ENCODE data around the gene ACVRL1. TPM values are rescaled to one million over a fixed set of nuclear protein-coding genes. Genes with fewer than 3 reads are reported as not detected.

The ACVRL1 gene
- total RNA-seq, 1 experiment from 2014 or later = not detected

DNA sequence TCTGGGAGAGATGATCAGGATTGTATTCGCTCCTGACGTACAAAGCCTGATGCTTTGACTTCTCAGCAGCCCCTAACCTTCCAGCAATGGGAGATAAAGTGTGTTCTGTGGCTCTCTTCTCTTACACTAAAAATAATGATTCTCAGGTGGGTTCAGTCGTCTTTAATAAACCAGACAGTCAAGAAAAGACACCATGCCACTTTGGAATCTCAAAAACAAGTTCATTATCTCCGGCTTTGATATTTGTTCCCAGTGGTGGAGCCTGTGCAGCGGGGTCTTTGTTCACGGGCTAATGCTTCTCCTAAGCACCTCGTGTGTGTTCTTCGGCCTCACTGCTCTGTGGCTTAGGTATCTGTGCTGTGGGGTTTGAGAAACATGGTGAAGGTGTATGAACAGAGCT is 45.8 kb downstream of the ACVRL1 start:
- H3K79me1 ChIP-seq (ENCODE audit: insufficient read depth, low read depth, low read length, poor library complexity, severe bottlenecking) = no peaks in the 10 kb centered on the region
- H4K20me1 ChIP-seq (ENCODE audit: control insufficient read depth, insufficient read depth, insufficient read length) = no peaks in the 10 kb centered on the region
- H3K9me3 ChIP-seq (ENCODE audit: control insufficient read depth, low read depth, low read length) = no peaks in the 10 kb centered on the region
- H2AFZ ChIP-seq (ENCODE audit: low read length) = no peak overlapping the region
- no peak overlapping the region for H3K9ac ChIP-seq (ENCODE audit: extremely low read depth, insufficient read length, low read length)
- H3K27me3 ChIP-seq (ENCODE audit: insufficient read depth, low read length) = peaks cover 19% of the 10 kb centered on the region; the same call in 1 of the 2 replicates
- DNase-seq = no peak
- H3K4me1 ChIP-seq (ENCODE audit: insufficient read depth, low read length) = no peaks in the 10 kb centered on the region
- H4K91ac ChIP-seq (ENCODE audit: insufficient read length, low read depth, low read length) = no peak overlapping the region
- H2AK5ac ChIP-seq (ENCODE audit: insufficient read length, low read length) = no peak overlapping the region
- H2BK15ac ChIP-seq (ENCODE audit: low read depth, low read length) = no peak overlapping the region
- no peak for TF ChIP-seq CTCF (conservative IDR thresholded peaks at IDR 0.05)
- H3K27ac ChIP-seq (ENCODE audit: insufficient read length, low read depth, low read length) = no peak overlapping the region
- no peak overlapping the region for H3K56ac ChIP-seq (ENCODE audit: insufficient read length, low read depth, low read length)
- H3K4me1 Mint-ChIP-seq = peaks cover 11 to 20% of the 10 kb centered on the region in 2 experiments
- no peak overlapping the region for H4K8ac ChIP-seq (replicated peaks; ENCODE audit: insufficient read length, low read depth, low read length)
- H3K27me3 Mint-ChIP-seq (ENCODE audit: low read depth) = peaks cover 48% of the 10 kb centered on the region
- no CpG with 5 or more reads among the region's 8 CpGs for WGBS (ENCODE audit: extremely low coverage, insufficient read length, low lambda C conversion rate)
- no peak overlapping the region for H3T11ph ChIP-seq (ENCODE audit: low read length)
- no peak overlapping the region for H2BK20ac ChIP-seq (ENCODE audit: low read depth, low read length, poor library complexity, severe bottlenecking)
- no peaks in the 10 kb centered on the region; a peak in 2 of 7 replicates for H3K36me3 Mint-ChIP-seq (ENCODE audit: insufficient read depth in 1 of 3, low read depth in 3 of 3)
- no peak overlapping the region for H2BK120ac ChIP-seq (ENCODE audit: low read depth, low read length, poor library complexity, severe bottlenecking)
- H3K23me2 ChIP-seq (ENCODE audit: insufficient read length, low read depth, low read length, poor library complexity, severe bottlenecking) = peaks cover 12% of the 10 kb centered on the region
- H3K4me3 Mint-ChIP-seq = peak overlapping the region; percentile 74 to 89
- H2BK5ac ChIP-seq (ENCODE audit: insufficient read length, low read length) = no peak overlapping the region
- peaks cover 3% of the 10 kb centered on the region; the same call in 1 of the 2 replicates for H3K79me2 ChIP-seq (ENCODE audit: insufficient read depth, low read length)
- peak overlapping the region; percentile 73 for H3K4me2 ChIP-seq (ENCODE audit: insufficient read depth, insufficient read length, low read length)
- no peaks in the 10 kb centered on the region for H3K9me3 Mint-ChIP-seq
- no peak overlapping the region for H3K27ac Mint-ChIP-seq
- H3K14ac ChIP-seq (ENCODE audit: insufficient read depth, low read length) = no peak overlapping the region
- H3K4ac ChIP-seq (ENCODE audit: low read depth, low read length) = no peak overlapping the region
- no peak overlapping the region for H4K5ac ChIP-seq (ENCODE audit: insufficient read length, low read depth, low read length)
- no peak overlapping the region for H2BK12ac ChIP-seq (ENCODE audit: insufficient read length, low read depth, low read length)
- H3K23ac ChIP-seq (ENCODE audit: insufficient read length, low read depth, low read length) = no peak overlapping the region
- H3K18ac ChIP-seq (ENCODE audit: insufficient read length, low read depth, low read length) = no peak overlapping the region
